GM18517 (cell line): ENCODE data around the gene TSC22D1.
"Not testable (repeated sequence)": the region's sequence is repeated elsewhere in the genome, so short reads cannot be mapped to it uniquely, and the experiment has no call there.

Experiments used
- ATAC-seq: cut with Tn5 transposase; IDR thresholded peaks from one replicate; pipeline ENCODE4 v1.9.1; 2021; ENCODE audit warnings: mild to moderate bottlenecking, moderate library complexity; ENCODE audit not compliant: unreplicated experiment

Gene TSC22D1

DNA sequence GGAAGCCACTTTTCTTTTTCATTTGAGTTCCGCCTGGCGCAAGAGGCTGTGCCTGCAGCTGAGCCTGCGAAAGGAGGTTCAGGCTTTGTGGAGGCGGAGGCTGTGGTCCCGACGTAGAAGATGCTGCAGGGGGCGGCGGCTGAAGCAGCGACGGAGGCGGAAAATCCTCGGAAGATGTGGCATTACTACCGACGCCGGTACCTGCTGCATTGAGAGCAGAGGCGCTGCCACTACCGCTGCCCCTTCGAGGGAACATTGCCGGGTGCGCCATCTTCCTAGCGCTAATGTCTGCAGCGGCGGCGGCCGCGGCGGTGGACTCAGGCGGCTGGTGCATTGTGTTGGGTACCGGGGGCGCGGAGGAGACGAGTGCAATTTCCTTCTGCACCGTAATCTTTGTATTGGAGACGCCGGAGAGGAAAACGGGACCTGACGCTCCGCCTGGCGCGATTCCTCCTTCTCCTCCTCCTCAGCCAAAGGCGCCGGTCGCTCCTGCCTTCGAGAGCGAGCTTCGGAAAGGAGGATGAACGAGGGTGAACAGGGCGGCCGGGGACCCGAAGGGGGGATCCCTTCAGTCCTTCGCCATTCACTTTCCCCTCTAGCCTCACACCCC is at the start of gene TSC22D1:
Gene TSC22D1 (minus strand): TSS at position 590 of the 610 bp plus-strand sequence. CDS start 256 bp downstream, at position 334.
- ATAC-seq, result no peak

DNA sequence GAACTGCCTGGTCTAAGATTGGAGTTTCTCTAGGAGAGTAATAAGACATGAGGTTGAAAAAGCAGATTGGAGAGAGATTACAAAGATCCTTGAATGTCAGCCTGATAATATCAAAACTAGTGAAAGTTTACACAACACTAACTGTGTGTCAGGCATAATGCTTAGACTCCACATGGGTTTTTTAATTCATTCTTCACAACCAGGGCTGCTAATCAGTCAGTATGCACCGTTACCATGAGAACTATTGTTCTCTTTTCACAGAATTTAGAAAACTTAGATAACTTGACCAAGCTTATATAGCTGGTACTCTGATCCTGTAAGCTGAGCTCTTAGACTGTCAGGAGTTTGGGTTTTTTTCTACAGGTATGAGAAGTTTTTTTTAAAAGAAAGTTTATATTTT is 46.6 kb upstream of the TSC22D1 start:
- ATAC-seq, result no peak

DNA sequence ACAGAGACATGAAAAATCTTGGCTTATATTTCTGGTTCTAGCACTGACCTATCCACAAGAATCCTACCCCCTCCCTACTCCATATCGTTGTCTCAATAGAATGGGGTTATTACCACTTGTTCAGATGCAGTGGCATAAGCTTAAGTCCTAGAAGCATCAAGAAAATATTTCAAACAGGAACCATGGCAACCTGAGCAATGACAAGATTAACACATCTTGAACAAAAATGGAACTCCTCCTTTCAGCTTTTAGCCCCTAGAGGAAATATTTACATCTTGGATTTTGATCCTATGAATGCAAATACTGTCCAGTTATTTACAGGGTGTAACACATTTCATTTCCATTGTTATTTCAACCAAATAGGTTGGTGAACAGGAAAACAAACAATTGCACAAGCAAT is 46.1 kb upstream of the TSC22D1 start:
- ATAC-seq, result no peak

DNA sequence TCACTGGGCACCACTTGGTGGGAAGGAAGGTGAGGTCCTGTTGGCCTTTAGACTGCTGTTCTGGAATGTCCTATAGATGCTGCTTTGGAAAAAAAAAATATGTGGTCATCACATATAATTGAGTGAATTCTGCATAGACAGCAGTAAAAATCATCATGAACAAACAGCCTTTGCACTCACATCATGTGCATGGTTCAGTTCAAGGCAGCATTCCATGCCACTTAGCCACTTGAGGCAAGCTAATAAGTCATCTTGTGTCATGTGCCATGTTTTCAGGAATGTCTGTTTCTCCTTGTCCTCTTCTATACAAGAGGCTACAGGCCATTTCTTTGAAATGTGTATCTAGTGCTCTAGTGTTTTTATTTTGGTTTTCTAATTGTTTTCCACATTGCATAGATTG is 43.9 kb upstream of the TSC22D1 start:
- ATAC-seq, result no peak

DNA sequence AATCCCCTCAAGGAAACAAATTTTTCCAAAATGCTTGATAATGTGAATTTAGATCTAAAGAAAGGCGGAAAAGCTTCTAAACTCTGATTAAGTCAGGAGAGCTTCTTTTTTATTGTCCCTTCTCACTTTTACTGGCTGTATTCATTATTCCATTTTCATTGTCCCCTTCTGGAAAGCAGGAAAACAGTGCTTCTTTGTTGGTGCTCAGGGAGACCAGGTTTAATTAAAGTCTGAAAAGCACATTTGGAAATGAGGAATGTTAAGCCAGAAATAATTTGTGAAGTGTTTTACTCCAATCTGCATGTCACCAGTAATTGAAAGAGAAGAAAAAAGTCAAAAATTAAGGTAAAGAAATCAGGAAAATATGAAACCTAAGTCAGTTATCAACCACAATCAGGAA is 43.5 kb upstream of the TSC22D1 start:
- no peak for ATAC-seq

DNA sequence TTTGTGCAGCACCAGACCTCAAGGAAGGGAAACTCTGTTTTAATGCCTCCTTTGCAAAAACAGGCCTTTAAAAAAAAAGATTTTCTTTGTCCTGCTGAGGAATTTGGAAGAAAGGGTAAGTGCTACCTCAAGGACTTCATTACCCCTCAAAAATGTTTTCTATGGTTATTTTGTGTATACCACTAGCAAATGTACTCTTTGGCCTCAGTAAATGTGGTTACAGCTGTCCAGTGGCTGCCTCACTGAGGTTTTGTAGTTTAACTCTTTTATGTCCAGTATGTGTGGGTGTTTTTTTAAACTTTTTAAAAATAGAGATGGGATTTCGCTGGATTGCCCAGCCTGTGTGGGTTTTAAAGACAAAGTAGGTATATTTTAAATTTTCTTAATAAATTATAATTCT is 42.2 kb upstream of the TSC22D1 start:
- no peak for ATAC-seq

DNA sequence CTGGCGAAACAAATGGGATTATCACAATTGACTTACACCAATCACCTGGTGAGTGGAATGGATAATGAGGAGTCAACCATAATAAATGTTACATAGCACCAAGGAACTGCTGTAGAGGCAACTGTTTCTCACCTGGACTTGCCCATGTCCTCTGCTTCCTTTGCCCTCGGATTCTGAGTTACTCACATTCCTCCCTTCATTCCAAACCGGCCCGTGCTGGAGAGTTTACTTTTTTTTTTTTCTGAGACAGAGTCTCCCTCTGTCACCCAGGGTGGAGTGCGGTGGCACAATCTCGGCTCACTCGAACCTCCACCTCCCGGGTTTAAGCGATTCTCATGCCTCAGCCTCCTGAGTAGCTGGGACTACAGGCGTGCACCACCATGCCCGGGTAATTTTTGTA is 41.5 kb upstream of the TSC22D1 start:
- no peak for ATAC-seq

DNA sequence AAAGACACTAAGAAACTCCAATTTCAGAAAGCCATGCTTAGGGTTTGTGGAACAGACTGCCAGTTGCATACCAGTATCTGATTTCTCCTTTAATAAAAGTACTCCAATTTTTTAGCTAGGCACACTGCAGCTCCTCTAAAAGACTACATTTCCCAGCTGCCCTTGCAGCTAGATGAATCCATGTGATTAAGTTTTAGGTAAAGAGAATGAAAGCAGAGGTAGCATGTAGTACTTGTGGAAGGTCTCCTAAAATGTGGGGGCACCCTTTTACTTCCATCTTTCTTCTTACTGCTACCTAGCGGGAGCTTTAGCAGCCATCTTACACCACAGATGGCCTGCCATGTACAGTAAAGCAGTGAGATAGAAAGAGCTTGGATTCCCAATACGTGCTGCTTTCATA is 33.0 kb upstream of the TSC22D1 start:
- ATAC-seq, result no peak

DNA sequence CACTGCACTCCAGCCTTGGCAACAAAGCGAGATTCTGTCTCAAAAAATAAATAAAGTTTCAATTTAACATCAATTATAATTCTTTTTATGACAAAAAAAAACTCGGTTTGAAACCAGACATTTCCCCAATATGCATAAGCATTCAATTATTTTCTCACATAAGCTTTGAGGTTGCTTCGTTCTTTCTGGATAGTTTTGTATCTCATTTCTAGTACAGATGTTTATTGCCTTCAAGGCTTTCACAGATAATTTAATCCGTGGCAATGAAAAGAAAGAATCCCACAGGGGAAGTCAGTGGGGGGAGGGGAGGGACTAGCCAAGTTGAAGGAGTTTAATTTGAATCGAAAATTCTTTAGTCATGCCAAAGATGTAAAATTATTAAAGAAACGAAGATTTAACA is 29.6 kb upstream of the TSC22D1 start:
- ATAC-seq, result no peak

DNA sequence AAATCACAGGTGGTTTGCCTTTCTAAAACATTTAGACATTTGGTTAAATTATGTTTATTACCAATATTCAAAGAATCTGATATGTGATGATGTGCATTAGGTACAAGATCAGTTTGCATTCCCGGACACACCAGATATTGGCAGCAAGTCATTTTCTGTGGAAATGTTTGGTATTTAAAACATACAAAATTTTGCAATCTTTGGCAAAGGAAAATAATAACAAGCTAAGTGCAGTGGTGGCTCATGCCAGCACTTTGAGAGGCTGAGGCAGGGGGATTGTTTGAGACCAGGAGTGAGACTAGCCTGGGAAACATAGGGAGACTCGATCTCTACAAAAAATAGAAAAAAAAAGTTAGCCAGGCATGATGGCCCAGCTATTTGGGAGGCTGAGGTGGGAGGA is 29.1 kb upstream of the TSC22D1 start:
- ATAC-seq, result no peak

DNA sequence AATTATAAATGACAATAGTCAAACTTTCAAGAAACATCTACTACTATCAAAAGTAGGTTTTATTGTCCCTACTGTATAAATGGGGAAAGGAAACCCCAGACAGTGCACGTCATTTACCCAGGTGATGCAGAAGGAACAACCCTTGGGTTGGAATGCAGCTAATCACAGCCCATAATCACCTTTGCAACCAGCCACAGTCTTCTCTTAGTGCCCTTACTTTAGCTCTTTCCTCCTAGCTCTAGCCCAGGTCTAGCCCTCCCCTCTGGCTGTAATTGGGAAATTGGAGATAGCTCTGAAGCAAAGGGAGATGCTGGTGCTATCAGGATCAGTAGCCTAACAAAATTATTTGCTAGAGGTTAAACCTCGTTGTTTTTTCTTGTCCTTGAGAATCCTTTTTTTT is 25.5 kb upstream of the TSC22D1 start:
- ATAC-seq, result no peak

DNA sequence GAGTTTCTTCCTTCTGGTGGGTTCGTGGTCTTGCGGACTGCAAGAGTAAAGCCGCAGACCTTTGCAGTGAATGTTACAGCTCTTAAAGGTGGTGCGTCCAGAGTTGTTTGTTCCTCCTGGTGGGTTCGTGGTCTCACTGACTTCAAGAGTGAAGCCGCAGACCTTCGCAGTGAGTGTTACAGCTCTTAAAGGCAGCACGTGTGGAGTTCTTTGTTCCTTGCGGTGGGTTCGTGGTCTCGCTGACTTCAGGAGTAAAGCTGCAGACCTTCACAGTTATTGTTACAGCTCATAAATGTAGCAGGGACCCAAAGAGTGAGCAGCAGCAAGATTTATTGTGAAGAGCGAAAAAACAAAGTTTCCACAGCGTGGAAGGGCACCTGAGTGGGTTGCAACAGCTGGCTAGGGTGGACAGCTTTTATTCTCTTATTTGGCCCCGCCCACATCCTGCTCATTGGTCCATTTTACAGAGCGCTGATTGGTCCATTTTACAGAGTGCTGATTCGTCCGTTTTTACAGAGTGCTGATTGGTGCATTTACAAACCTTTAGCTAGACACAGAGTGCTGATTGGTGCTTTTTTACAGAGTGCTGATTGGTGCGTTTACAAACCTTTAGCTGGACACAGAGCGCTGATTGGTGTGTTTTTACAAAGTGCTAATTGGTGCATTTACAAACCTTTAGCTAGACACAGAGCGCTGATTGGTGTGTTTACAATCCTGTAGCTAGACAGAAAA is 17.9 kb upstream of the TSC22D1 start:
- ATAC-seq, result not testable (repeated sequence)

DNA sequence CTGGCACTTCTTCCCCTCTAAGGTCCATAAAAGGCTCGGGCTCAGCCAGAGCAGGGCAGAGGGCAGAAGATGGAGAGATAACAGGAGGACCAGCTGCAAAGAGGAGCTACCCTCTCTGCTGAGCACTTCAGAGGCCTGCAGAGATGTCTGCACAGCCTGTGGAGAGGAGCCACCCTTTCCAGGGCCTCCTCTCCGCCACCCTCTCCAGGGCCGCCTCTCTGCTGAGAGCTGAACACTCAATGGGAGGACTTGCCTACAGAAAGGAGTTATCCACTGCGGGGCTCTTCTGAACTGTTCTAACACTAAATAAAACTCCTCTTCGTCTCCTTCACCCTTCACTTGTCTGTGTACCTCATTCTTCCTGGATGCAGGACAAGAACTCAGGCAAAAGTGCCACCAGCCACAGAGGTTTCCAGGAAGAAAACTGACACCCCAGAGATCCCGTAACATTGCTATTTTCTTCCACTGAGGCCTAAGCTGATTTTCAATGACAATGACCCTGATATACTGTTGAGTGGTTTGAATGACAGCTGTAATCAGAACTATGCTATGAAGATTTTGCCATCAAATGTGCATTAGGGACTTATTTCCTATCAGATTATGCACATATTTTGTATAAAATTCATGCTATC is 16.2 kb upstream of the TSC22D1 start:
- ATAC-seq, result no peak

DNA sequence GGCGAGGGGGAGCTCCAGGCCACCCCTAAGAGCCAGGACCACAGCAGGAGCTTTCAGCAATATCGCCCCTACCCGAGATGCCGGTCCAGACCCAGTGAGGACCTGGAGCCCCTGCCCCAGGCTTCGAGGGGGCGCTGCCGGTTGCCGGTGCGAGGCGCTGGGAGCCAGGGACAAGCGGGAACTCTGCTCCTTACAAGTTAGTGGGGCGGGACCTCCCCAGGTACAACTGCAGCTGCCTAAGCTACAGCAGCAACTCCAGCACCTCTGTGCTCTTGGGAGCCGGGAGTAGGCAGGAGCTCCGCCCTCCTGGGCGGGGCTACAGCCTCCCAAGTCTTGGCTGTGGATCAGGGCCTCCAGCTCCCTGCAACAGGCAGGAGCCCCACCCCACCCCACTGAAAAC is 15.2 kb upstream of the TSC22D1 start:
- no peak for ATAC-seq

DNA sequence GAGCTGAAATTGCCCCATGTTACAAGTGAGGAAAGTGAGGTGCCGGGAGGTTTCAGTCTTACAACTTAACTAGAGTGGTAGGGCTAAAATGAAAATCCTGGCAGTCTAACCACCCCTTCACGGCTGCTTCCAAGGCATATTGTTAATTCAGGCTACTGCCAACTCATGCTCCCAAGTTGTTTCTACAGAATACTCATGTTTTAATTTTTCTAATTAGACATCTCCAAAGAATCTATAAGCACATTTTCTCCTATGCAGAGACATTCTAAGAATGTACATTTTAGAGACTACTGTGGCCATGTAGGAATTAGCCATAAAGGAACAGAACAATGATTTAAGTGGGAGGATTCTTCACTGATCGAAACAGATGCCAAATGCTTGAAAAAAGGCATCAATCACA is 7.0 kb upstream of the TSC22D1 start:
- ATAC-seq, result no peak

DNA sequence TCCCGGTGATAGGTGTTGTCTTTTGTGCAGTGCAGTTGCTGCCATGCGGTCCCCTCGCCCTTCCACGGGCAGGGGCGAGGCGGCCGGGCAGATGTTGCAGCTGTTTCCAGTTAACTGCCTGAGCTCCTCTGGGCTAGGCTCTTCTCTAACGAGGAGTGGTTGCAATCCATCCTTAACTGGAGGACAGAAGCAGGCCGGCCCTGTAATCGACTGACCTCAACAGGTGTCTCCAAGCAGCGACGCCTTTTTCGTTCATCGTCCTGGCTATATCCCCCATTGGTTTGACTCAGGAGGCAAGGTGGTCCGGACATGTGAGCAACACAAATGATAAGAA is 1.9 kb upstream of the TSC22D1 start:
- ATAC-seq, result no peak

DNA sequence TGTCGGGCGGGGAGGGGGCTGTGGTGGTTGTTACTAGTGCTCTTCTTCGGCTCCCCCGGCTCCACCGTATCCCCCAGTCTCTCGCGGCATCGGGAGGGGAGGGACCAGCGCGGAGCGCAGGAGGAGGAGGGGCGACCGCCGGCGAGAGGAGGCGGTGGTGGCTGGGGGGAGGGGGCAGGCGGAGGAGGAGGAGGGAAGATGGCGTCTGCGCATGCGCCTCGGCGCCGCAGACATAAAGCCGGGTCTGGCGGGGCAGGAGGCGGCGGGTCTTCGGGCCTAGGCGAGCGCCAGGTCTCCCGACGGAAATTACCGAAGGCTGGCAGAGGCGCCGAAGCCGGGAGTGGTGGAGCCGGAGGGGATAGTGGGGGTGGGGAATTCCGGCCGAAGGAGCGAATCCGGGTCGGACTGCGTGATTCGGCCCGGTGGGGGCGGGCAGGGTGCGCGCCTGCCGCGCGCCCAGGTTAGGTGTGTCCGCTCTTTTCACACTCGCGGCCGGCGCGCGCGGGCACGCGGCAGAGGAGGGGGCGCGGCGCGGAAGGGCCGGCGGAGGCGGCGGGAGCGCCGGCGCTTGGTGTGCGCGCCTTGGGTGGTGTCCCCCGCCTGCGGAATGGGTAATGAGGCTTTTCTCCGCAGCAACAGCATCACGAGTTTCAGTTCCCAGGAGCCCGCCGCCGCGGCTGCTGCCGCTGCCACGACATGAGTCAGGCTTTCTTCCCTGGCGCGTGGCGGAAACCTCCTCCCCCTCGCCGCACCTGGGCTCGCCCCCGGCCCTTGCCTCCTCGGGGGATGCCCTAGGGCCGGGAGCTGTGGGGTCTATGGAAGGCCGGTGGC is 1.3 kb upstream of the TSC22D1 start:
- ATAC-seq, result peak; percentile 70

DNA sequence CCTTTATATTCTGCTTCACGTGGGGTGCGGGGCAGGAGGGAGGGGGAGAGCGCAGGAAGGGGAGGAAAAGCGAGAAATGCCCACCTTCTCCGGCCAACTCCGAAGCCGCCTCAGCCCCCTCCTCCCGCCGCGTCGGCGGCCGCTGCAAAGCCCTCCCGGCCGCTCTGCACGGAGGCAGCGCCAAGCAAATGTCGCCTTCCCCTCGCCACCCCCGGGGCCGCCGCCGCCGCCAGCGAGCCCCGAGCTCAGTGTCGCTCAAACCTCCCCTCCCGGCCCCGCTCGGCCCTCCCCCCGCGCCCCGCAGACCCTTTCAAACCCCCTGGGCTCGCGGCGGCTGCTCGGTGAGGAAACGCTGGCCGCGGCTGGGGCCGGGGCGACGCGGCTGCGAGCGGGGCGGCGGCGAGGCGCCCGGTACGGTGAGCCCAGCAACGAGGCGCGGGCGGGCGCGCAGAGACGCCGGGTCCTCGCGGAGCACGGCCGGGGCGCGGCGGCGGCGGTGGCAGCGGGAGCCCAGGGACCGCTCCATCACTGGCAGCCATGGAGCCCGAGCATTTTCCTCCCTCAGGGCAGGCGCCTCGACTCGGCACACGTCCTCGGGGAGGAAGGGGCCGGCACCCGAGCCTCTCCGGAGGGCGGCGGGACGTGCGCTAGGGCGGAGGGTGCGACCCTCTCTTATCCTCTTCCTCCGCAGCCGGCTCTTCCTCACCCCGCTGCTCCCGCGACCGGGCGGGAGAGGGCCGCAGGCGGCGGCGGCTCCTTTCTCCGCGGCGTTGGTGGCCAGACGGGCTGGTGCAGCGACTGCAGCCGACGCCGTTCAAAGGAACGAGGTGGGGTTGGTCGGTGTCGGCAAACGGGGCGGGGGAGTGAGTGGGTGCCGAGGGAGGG is 463 bp upstream of the TSC22D1 start:
- ATAC-seq, result peak; percentile 13

DNA sequence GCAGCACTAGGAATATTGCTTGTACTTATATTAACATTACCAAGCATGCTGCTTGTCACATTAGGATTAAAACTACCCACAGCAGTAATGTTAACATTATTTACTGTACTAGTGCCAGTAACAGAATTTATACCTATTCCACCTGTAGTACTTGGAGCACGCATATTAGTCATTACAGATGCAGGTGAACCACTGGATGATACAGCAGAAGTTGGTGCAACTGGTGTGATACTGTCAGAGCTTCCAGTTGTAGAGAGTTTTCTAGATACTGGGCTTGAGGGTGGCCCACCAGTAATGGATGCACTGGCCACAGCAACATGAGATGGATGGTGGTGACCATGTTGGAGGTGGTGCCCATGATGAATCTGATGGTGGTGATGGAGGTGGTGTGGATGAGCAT is 1.1 kb downstream of the TSC22D1 start:
- ATAC-seq, result no peak

DNA sequence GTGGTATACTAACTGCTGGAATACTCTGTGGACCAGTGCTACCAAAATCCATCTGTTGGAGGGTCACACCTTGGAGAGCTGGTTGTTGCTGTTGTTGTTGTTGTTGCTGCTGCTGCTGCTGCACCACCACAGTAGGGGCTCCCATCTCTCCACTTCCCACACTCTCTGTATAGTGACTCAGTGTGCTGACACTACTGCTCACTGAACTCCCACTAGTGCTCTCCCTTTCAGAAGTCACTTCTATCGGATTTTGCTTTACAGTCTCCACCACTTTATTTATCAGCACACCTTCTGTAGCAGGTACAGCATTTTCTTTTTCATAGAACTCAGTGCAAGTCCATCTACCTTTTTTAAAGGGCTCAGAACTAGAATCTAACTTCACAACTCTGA is 1.7 kb downstream of the TSC22D1 start:
- ATAC-seq, result no peak
